K562 (cell line): Measurements from ENCODE around the gene CLEC4F. TPM values are rescaled to one million over a fixed set of nuclear protein-coding genes. Genes with fewer than 3 reads are reported as not detected.

Experiments
- ATAC-seq: fragments of 200-7000 bp; cut with Tn5 transposase; 3 replicates; pipeline ENCODE4 v1.9.1; 2020; ENCODE audit warnings: moderate library complexity
- BruUV-seq: library from RNA; stranded (reverse); fragments of 400-500 nt; replicated peaks from 2 replicates; lab custom pipeline; 2021; lab: Mats Ljungman, UMichigan
- CTCF ChIA-PET: fragments of 300-600 bp; formaldehyde crosslinking; extraction: SDS; loops from one replicate; lab custom pipeline; 2021; ENCODE audit warnings: low intra/inter-chr PET ratio; lab: Yijun Ruan, JAX
- POLR2A ChIA-PET: fragments of 300-600, 350-650 bp; sonication (Branson Sonifier 250); formaldehyde crosslinking; extraction: SDS; loops from one replicate; lab custom pipeline; 2021; ENCODE audit warnings: antibody characterized with exemption, inconsistent platforms; lab: Yijun Ruan, JAX
- DNase-seq, 4 experiments: peaks; one replicate each; pipeline versions ENCODE4 v3.0.0 to v3.0.0-alpha.2; 2011 to 2018; ENCODE audit warnings: low spot score in 3 of 4, mixed read lengths in 3 of 4; ENCODE audit errors: extremely low read depth in 1 of 4
- FAIRE-seq: peaks from 2 replicates; lab custom pipeline; 2011; peaks lifted over from hg19 to GRCh38; lab: Jason Lieb, UNC
- H2AFZ ChIP-seq: 2 replicates; pipeline ENCODE4 v1.6.0; 2011; ENCODE audit warnings: low read depth, low read length, control low read depth, inconsistent platforms
- H3K27ac ChIP-seq: fragments of 200-600 bp; 3 replicates; pipeline ENCODE4 v1.8.0; 2011; ENCODE audit warnings: low read depth, mild to moderate bottlenecking, control low read depth, inconsistent platforms, low read length, moderate library complexity, mixed read lengths; ENCODE audit errors: extremely low read depth
- H3K27me3 ChIP-seq, 2 experiments: fragments of 300-600 bp in 1 of 2; 2 replicates in 1 of 2; 3 replicates in 1 of 2; pipeline versions ENCODE4 v1.6.0 to v1.8.0; 2011; ENCODE audit warnings: inconsistent platforms in 2 of 2, low read length in 2 of 2, mild to moderate bottlenecking in 1 of 2, mixed read lengths in 1 of 2, moderate library complexity in 1 of 2; ENCODE audit not compliant: control insufficient read depth in 2 of 2, insufficient read depth in 2 of 2
- H3K36me3 ChIP-seq: fragments of 300-600 bp; 3 replicates; pipeline ENCODE4 v1.8.0; 2011; ENCODE audit warnings: mild to moderate bottlenecking, low read length, inconsistent platforms; ENCODE audit not compliant: control insufficient read depth, insufficient read depth
- H3K4me1 ChIP-seq, 2 experiments: fragments of 200-600 bp in 1 of 2; replicated peaks in 1 of 2; 2 replicates in 1 of 2; 3 replicates in 1 of 2; pipeline versions ENCODE4 v1.5.1 to v1.8.0; 2011; ENCODE audit warnings: inconsistent platforms in 2 of 2, low read length in 2 of 2, mild to moderate bottlenecking in 1 of 2, mixed read lengths in 1 of 2, moderate library complexity in 1 of 2; ENCODE audit not compliant: control insufficient read depth in 2 of 2, insufficient read depth in 2 of 2
- H3K4me2 ChIP-seq: 2 replicates; pipeline ENCODE4 v1.6.1; 2011; ENCODE audit warnings: low read length, control low read depth, inconsistent platforms, mixed read lengths; ENCODE audit not compliant: insufficient read depth
- H3K4me3 ChIP-seq: fragments of 200-600 bp; sonication (generic), shearing (Covaris generic); 2 replicates; pipeline ENCODE4 v1.5.1; 2016; ENCODE audit warnings: control low read depth, inconsistent platforms
- H3K79me2 ChIP-seq: fragments of 200-600 bp; 3 replicates; pipeline ENCODE4 v1.8.0; 2011; ENCODE audit warnings: low read length, inconsistent platforms; ENCODE audit not compliant: control insufficient read depth, insufficient read depth
- H3K9ac ChIP-seq, 2 experiments: 2 replicates each; pipeline versions ENCODE4 v1.6.0 to v1.6.1; 2011; ENCODE audit warnings: low read depth in 2 of 2, low read length in 2 of 2, control low read depth in 1 of 2, inconsistent platforms in 1 of 2, mild to moderate bottlenecking in 1 of 2, mixed read lengths in 1 of 2; ENCODE audit not compliant: insufficient read depth in 1 of 2
- H3K9me1 ChIP-seq: one replicate; pipeline ENCODE4 v1.6.0; 2011; ENCODE audit warnings: inconsistent platforms, mild to moderate bottlenecking, low read length, moderate library complexity; ENCODE audit not compliant: control insufficient read depth, insufficient read depth
- H3K9me3 ChIP-seq: replicated peaks from 2 replicates; pipeline ENCODE4 v1.5.1; 2011; ENCODE audit warnings: low read depth, low read length, inconsistent platforms; ENCODE audit not compliant: control insufficient read depth, insufficient read depth
- H4K20me1 ChIP-seq: replicated peaks from 2 replicates; pipeline ENCODE4 v1.6.1; 2011; ENCODE audit warnings: low read length, inconsistent platforms, mixed read lengths; ENCODE audit not compliant: control insufficient read depth, insufficient read depth
- ARID3A ChIP-seq: IDR thresholded peaks from 2 replicates; pipeline ENCODE4 v1.6.1; 2012; ENCODE audit warnings: low read depth, low read length, improper control_type of control experiment, borderline replicate concordance
- CC2D1A ChIP-seq: fragments of 450-650 bp; IDR thresholded peaks from 2 replicates; pipeline ENCODE4 v1.6.1; 2017; ENCODE audit warnings: mild to moderate bottlenecking
- CREB3 ChIP-seq: fragments of 450-650 bp; conservative IDR thresholded peaks from 2 replicates; pipeline ENCODE4 v1.6.1; 2016; ENCODE audit warnings: missing genetic modification characterization, low read depth, mild to moderate bottlenecking, missing compliant biosample characterization, moderate library complexity
- DPF2 ChIP-seq: fragments of 450-650 bp; IDR thresholded peaks from 2 replicates; pipeline ENCODE4 v1.6.1; 2016
- HDAC8 ChIP-seq: fragments of 450-650 bp; IDR thresholded peaks from 2 replicates; pipeline ENCODE4 v1.6.1; 2016; ENCODE audit warnings: mild to moderate bottlenecking, missing genetic modification characterization, moderate library complexity, missing compliant biosample characterization
- MCM7 ChIP-seq, 2 experiments: fragments of 450-650 bp; IDR thresholded peaks; 2 replicates each; pipeline ENCODE4 v1.6.1; 2016 to 2018
- PRPF4 ChIP-seq: fragments of 200-400 bp; formaldehyde crosslinking; IDR thresholded peaks from one replicate; pipeline ENCODE4 v1.6.1; 2017; ENCODE audit warnings: low read length, low read depth, mild to moderate bottlenecking; ENCODE audit not compliant: insufficient read depth, poor library complexity, severe bottlenecking
- SIX5 ChIP-seq, 2 experiments: IDR thresholded peaks; 2 replicates each; pipeline ENCODE4 v1.6.1; 2011; ENCODE audit warnings: low read length in 2 of 2, borderline replicate concordance in 1 of 2, low read depth in 1 of 2, mild to moderate bottlenecking in 1 of 2, moderate library complexity in 1 of 2; ENCODE audit not compliant: insufficient read depth in 1 of 2
- SMAD1 ChIP-seq: fragments of 150-350 bp; IDR thresholded peaks from 2 replicates; pipeline ENCODE4 v1.6.1; 2014; ENCODE audit warnings: low read length, low read depth; ENCODE audit not compliant: partially characterized antibody
- ZNF592 ChIP-seq: fragments of 450-650 bp; IDR thresholded peaks from 2 replicates; pipeline ENCODE4 v1.6.1; 2017; ENCODE audit warnings: antibody characterized with exemption, mild to moderate bottlenecking
- ZSCAN32 ChIP-seq: fragments of 450-650 bp; formaldehyde crosslinking; IDR thresholded peaks from 2 replicates; pipeline ENCODE4 v1.4.0; 2020; ENCODE audit warnings: mild to moderate bottlenecking, moderate library complexity
- WGBS: fragments of 100-300 bp; shearing (Covaris generic); methylation state at CpG from one replicate; pipeline ENCODE4 v1.1.6; 2016; ENCODE audit warnings: low coverage, mixed read lengths; ENCODE audit not compliant: insufficient coverage; ENCODE audit errors: missing lambda C conversion rate; 5-methylcytosine and 5-hydroxymethylcytosine counted together
- in situ Hi-C: fragments of 300-500 bp; cut with MboI; formaldehyde crosslinking; loops from 4 replicates; pipeline ENCODE4 v1.15.0; 2018; ENCODE audit warnings: inconsistent platforms, mixed read lengths
- intact Hi-C: fragments of 100-400 bp; cut with micrococcal nuclease; formaldehyde crosslinking; loops from 2 replicates; pipeline ENCODE4 v1.14.2; 2022
- polyA plus RNA-seq, 8 experiments: library from polyadenylated mRNA; depleted of rRNA in 4 of 8; stranded (reverse) in 5 of 8; unstranded in 3 of 8; fragments of >200 nt; fragmentation: Nextera tagmentation in 2 of 8; fragmentation: Illumina TruSeq in 1 of 8; extraction: Ambion mirVana in 2 of 8; extraction: Trizol in 1 of 8; gene quantifications; 2 replicates each; pipeline versions ENCODE4 v1.2.1 to v1.2.3, GENCODE V29; 2011 to 2014; ENCODE audit warnings: inconsistent platforms in 1 of 8, missing spikeins in 1 of 8
- total RNA-seq, 7 experiments: library from RNA; depleted of rRNA in 6 of 7; stranded (reverse); fragments of >200 nt in 6 of 7; fragmentation: Illumina TruSeq in 2 of 7; extraction: Trizol in 2 of 7; gene quantifications; 2 replicates each; pipeline versions ENCODE4 v1.2.1 to v1.2.3, GENCODE V29; 2011 to 2021; ENCODE audit warnings: low replicate concordance in 1 of 7

The CLEC4F gene
- total and polyA plus RNA-seq, 9 of the 15 experiments (the other 6 are each of a cell fraction or from before 2014, with no cell fraction given): not detected

- Histone ChIP-seq H3K27ac (no peak overlapping the region), H3K9ac (no peak overlapping the region), H3K4me1 (no peaks in the 10 kb centered on the region; a peak in 2 of 5 replicates), H3K4me3 (no peak overlapping the region), H3K4me2 (no peak overlapping the region), H4K20me1 (0 out of 2 replicates have a peak, but pooled peaks cover 4% of the 10 kb centered on the region), H3K36me3 (no peaks in the 10 kb centered on the region), H3K27me3 (peaks cover 28 to 75% of the 10 kb centered on the region in 2 experiments), H3K9me1 (no peaks in the 10 kb centered on the region), H2AFZ (no peak overlapping the region), H3K79me2 (no peaks in the 10 kb centered on the region), H3K9me3 (no peaks in the 10 kb centered on the region)
- ChIA-PET CTCF (no interaction called here), POLR2A (interaction anchor here (0.7 kb wide), 1 partner anchor 455 kb away, joined by 3 read pairs; no protein-coding TSS in a partner anchor)
- no TSS peak for BruUV-seq
- FAIRE-seq (no peak), DNase-seq (no peak), ATAC-seq (no peak)
- WGBS: 0% methylated on average over 2 of the region's 2 CpGs
- intact Hi-C loops (no loop called here), in situ Hi-C loops (no loop called here)
- TF ChIP-seq SIX5 (IDR thresholded peaks at IDR 0.05; ENCODE audit: borderline replicate concordance in 1 of 2, insufficient read depth in 1 of 2, low read depth in 1 of 2, low read length in 2 of 2): no peak
- TF ChIP-seq ZSCAN32 (CRISPR knock-in tag): no peak
- no peak for TF ChIP-seq HDAC8 (tag)
- TF ChIP-seq ZNF592: no peak
- TF ChIP-seq DPF2: no peak
- TF ChIP-seq PRPF4: no peak
- TF ChIP-seq CC2D1A: no peak
- no peak for TF ChIP-seq SMAD1
- no peak for TF ChIP-seq CREB3 (tag)
- TF ChIP-seq ARID3A: no peak
- TF ChIP-seq MCM7 (IDR thresholded peaks at IDR 0.05): no peak
These were observed 13.7 kb upstream of the CLEC4F start for GRCh38 chr2:70834106-70834505.
